Astrocyte of the hippocampus (primary cell): ENCODE measurements around the gene KRT34.
"Not testable (repeated sequence)": the region's sequence is repeated elsewhere in the genome, so short reads cannot be mapped to it uniquely, and the experiment has no call there.

Experiments
- DNase-seq: peaks from one replicate; pipeline ENCODE4 v3.0.0; 2011; ENCODE audit warnings: low read depth, low spot score

The KRT34 gene

DNA sequence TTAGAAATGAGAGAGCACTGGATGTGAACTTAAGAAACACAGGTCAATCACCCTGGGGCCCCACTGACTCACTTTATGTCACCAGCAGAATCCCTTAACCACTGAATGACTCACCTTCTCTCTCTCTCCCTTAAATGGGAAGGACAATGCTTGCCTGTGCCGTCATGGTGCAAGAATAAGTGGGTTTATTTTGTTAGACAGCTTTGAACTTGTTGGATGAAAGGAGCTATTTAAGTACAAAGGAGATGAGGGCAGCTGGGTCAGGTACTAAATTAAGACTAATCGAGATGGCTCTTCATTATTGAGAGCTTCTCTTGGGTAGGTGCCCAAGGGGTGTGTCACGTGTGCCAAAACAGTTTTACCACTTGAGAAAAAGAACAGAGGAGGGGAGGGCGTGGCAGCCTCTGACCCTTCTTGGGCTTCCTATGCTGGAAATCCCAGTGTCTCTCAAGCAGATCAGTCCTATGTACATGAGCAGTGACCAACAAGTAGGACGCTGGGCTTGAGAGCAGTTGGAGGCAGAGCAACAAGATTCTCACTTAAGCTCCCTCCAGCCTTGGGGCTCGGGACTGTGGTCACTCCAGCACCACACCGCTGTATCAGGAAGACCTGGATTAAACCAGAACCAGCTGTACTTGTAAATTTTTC lies 22.0 kb upstream of the KRT34 start:
- peak; percentile 89 for DNase-seq

DNA sequence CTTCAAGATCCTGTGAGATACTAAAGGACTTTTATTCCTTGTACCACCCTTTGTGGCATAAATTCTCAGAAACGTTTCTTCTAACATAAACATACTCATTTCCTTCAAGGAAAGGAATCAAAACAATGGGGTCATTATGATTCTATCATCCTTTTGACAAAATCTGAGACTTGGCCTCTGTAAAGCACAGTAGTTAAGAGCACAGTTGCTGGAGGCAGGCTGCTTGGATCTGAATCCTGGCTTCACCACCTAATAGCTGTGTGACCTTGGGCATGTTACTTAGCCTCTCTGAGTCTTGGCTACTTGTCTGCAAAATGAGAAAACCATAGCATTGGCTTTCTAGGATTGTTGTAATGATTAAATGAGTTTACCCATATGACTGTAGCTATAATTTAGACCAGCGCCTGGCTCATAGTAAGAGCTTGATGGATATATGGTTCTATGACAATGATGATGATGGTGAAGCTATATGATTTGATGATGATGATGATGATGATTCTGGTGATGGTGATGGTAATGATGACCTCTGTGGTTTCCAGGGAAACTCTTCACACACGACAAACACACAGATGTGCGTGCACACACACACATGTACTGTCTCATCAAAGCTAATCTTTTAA lies 21.4 kb upstream of the KRT34 start:
- DNase-seq = no peak

DNA sequence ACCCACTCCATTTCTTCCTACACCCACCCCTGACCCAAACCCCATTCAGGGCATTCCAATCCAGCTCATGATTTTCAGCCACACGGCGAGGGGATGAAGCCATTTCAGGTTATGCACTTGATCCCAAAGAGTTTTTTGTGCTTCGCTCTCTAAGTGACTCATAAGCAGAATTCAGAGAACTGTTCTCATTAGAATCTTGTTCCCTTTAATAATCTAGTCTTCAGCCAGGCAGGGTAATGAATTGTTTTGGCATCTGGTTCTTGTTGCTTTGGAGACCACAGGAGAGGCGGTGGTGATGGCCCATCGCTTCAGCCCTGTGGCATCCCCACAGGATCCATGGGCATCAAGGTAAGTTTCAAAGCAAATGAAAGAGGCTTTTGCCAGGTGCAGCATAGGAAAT lies 20.1 kb upstream of the KRT34 start:
- peak; percentile 65 for DNase-seq

DNA sequence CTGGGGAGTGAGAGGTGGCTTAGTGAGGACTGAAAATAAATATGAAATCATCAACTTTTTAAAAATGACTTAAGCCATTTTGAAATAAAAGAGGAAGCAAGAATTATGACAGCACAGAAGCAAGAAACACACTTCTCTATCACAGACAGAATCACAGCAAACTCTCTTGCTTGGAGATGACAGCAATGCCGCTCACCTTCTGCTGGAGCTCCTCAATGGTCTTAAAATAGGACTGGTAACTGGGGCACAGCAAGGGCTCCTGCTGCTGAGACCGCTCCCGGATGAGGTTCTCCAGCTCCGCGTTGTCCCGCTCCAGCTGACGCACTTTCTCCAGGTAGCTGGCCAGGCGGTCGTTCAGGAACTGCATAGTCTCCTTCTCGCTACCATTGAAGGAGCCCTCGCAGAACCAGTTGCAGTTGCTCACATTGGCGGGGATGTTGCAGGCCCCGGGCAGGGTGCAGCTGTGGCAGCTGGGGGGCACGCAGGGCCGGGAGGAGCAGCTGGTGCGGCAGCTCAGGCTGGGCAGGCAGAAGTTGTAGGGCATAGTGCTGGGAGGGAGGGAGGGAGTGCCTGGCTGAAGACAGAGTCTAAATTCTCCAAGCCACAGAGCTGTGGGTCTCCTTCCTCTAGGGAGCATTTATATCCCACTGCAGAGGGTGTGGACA lies 15.0 kb upstream of the KRT34 start, which contains the start of gene KRT31:
TSS of gene KRT31 (minus strand) at position 613 of the 665 bp plus-strand sequence. CDS start at position 544, 69 bp downstream.
- no peak for DNase-seq

DNA sequence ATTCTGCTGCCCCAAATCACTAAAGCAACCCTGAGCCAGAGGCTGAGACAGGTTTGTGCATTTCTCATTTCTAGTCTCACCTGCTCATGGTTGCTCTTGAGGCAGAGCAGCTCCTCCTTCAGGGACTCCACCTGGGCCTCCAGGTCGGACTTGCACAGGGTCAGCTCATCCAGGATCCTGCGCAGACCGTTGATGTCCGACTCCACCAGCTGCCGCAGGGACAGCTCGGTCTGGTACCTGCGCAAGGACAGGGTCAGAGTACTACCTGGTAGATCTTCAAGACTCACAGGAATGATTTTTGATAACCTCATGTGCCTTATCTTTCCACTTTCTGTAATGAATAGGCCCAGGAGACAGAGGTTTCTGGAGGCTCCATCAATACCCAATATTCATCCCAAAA lies 14.2 kb upstream of the KRT34 start:
- DNase-seq = no peak

DNA sequence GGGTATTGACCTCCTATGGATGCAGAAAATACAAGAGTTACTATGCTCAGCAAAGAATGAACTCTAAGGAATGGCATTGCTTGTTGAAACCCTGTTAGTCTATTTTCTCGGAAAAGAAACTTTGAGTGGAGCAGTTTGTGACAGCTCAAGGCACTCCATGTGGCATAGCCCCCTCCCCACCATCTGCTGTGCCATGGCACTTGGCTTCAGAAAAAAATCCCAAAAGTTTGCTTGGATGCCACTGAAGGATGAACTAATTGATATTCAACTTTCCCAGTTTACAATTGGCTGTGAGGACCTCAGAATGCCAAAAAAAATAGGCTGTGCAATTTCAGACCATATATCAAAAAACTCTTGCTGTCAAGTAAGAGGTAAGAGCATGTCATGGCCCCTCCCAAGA lies 13.5 kb upstream of the KRT34 start:
- DNase-seq = no peak

DNA sequence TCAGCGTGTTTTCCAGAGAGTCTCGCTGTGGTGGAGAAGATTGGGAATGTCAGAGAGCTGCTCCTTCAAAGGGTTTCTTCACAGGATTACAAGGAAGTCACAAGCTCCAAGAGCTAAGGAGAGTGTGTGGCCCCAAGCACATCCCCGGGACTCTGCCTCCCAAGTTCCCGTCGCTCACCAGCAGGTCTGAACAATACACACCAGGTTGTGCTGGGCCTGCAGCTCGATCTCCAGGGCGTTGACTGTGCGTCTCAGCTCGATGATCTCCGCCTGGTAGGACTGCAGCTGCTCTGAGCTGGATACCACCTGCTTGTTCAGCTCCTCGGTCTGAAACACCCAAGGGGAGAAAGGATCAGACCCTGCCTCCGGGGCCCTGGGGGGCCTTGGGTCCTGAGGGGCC lies 12.9 kb upstream of the KRT34 start:
- DNase-seq = not testable (repeated sequence)

DNA sequence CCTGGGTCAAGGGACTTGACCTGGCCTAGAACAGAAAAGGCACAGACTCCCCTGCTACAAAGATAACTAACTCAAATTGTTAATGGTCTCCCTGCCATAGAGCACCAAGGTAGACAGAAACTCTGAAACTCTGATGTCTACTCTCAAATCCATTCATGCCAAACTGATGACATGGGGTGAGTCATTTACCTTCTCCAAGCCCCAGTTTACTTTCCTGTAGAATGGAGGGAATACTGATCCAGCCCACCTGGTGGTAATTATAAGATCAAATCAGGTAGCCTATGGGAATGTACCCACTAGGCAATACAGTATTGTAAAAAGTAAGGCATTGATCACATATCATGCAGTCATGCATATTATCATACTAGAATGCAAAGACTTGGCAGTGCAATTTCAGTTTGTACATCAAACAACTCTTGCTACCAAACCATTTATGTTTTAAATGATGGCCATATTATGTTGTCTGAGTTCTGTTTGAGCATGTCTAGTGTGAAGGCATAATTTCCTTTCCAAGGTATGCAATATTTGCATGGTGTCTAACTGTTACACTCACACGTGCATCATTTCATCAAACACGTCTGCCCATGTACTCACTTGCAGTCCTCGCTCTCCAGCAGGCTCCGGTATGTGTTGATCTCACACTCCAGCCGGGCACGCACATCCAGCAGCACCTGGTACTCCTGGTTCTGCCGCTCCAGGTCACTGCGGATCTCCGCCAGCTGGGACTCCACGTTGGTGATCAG lies 12.3 kb upstream of the KRT34 start:
- DNase-seq = no peak

DNA sequence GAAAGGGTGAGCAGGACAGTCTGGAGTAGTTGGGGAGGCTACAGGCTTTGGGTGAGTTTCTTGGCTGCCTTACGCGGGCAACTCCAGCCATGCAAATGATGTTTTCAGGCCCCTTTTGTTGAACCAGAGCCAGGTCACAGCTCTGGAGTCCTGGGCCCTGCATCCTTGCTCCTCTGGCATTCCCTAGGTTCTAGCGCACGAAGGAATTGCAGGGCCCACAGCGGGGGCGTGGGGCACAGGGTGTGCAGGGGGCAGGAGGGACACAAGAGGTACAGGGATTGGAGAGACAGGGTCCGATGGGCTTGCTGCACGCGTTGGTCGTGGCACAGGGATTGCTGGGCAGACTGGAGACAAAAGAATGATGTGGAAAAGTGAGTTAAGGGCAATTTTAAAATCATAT lies 11.7 kb upstream of the KRT34 start:
- no peak for DNase-seq

DNA sequence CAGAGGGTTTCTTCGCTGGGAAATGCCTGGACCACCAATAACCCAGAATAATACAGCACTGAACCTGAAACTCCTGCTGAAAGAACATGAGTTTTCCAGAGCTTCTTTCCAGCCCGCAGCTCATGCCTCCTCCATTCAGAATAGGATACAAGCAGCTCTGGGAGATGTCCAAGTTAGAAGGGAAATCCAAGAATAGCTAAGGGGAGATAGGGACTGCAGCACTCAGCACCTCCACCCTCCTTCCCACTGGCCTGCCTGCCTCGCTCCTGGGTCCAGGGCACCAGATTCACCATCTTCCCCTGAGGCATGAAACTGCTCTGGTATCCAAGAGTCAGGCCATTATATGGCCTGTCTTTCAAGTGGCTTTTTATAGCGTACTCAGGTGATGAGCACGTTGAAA lies 11.2 kb upstream of the KRT34 start:
- no peak for DNase-seq

DNA sequence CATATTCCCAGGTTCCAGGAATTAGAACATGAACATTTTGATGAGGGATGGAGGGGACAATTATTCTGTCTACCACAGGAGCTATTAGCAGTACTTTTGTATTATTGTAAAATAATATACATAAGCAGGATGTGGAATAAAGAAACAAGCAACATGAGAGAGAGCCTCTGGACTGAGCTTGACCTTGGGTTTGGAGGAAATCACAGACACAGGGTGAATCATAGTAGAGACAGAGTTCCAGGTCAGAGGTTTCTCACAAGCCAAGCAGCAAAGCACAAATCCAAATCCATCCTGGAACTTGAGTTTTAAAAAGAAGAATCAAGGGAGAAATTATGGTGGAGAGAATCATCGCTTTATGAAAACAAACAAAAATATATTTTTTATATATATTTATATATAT lies 10.2 kb upstream of the KRT34 start:
- no peak for DNase-seq

DNA sequence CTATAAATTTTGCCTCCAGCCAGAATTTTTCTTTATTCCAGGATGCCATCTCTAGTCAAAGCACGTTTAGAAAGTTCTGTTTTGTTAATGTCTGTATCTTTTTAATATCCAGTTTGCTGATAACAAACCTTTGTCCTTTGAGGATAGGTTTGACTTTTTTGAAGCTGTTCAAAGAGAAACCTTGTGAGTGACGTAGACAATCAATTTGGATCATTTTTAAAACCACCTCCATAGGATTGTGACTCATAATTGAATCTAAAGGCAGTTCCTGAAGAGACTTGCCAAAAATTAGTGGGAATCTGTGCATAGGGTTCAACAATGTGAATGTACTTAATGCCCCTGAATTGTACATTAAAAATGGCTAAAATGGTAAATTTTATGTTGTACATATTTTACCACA lies 9.4 kb upstream of the KRT34 start:
- DNase-seq = no peak

DNA sequence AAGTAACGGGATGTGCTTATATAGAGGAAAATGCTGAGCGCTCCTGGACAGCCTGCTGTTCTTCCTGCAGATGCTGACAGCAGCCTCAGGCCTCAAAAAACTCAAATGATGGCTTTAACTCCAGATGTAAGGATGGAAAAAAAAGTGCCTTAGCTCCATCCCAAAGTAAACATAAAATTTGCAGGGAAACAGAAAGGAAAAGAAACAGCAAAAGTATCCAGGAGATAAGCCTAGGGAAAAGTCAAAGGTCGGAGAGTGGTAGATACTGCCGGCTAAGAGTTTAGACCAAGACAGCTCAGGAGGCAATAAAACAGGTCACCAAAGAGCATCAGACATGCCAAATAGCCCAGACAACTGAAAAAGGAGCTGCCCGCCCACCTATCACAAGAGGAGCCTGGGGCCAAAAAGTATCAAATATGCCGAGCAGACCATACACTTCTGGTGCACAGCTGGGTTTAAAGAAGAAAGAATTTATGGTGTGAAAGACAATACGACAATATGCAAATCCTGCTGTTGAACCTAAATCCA lies 8.4 kb upstream of the KRT34 start:
- DNase-seq = no peak

DNA sequence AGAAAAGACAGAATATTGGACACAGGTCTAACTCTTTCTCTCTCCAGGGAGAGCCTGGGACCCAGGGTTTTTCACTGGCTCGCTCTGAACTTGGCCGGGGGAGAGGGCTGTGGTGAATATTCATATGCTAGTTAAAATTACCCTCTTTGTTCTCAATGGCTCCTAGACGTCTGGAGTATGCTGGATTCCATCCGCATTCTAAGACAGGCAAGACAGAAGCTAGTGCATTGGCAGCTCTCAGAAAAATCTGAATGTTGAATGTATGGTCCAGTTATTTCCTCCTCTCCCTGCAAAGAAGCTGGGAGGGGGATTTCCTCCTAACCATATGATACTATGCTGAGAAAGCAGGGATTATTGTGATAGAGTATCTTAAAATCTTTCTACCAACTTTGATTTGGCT lies 5.6 kb upstream of the KRT34 start:
- peak; percentile 41 for DNase-seq

DNA sequence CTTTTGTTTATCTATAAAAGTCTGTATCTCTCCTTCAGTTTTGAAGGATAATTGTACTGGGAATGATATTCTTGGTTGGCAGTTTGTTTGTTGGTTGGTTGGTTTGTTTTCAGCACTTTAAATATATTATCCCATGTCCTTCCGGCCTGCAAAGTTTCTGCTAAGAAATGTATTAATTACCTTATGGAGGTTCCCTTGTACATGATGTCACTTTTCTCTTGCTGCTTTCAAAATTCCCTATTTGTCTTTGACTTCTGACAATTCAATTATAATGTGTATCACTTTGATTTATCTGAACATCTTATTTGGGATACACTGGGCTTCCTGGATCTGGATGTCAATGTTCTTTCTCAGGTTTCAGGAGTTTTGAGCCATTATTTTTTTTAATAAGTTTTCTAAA lies 4.1 kb upstream of the KRT34 start:
- no peak for DNase-seq

DNA sequence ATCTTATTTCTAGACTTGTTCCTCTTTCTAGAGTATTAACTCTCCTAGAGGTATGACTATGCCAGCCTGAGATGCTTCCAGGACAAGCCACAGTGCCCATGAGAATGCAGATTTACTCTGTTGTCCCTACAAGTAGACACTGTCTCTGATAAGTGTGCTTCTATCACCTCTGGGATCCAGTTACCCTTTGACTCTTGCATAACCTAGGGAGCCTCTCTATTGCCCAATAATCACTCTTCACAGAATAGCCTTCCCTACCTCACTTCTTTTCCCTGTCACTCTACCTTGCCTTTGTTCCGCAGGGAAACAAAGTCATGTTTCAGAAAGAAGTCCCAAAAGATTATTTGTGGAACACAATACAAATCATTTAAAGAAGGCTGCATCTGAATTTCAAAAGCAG lies 1.6 kb upstream of the KRT34 start:
- DNase-seq = no peak

DNA sequence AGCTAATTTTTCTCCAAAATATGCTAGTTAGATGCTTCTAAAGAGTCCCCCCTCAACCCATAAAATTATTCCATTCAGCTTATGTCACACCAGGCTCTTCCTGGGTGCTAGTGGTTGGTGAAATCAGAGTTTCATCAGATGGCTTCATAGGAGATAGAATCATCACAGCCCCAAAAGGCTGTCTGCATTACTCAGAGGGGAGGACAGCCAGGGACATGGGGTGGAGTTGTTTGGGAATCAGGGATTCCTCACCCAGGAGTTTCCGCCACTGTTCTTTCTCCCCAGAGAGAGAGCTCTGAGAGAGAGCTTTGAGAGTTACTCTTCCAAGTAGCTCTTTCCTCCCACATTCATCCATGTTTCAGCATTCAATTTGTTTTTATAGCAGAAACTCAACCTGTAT lies 288 bp upstream of the KRT34 start:
- DNase-seq = no peak

DNA sequence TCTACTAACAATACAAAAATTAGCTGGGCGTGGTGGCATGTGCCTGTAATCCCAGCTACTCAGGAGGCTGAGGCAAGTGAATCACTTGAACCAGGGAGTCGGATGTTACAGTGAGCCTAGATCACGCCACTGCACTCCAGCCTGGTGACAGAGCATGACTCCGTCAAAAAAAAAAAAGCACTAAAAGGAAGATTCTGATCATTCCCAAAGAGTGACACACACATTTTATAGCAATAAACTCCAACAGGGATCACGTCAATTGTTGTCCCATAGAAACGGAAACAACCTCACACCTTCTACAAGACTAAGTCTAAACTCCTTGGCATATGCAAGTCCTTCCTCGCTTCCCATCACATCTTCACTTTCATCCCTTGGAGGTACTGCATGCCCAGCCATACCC lies 2.0 kb downstream of the KRT34 start:
- DNase-seq = peak; percentile 48

DNA sequence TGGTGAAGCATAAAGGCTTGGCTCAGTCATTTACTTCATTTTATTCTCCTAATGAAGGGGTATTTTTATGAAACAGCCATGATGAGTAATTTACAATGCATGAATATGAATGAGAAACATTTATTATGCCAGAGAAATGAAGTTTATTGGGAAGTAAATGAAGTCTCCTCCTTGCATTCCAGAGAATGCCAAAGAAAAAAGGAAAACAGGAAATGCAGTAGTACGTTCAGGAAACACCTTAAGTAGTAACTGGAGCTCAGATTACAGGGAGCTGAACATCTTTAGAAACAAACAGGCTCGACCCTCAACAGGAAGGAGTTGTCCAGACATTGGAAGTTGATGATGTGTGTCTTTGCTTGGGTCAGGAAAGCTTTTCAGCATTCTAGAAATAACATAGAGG lies 4.6 kb downstream of the KRT34 start:
- no peak for DNase-seq

DNA sequence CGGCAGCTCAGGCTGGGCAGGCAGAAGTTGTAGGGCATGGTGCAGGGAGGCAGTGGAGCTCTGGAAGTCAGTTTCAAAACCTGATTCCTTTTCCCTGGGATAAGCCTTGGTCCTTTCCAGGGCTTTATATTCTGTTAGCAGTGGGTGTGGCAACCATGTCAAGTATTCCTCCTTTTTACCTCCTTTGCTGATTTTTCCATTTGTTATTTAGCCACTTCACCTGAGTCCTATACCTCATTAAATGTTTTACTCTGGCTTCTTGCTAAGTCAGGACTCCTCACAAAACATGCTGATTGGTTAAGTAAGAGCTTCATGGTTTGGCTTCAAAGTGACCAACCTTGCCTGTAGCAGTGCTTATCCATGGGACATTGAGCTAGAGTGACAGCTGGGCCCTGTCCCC lies 12.4 kb downstream of the KRT34 start, which contains the start of gene KRT33B:
TSS of gene KRT33B (minus strand) at position 101 of the 400 bp plus-strand sequence. CDS start at position 38, 63 bp downstream.
- DNase-seq = no peak

DNA sequence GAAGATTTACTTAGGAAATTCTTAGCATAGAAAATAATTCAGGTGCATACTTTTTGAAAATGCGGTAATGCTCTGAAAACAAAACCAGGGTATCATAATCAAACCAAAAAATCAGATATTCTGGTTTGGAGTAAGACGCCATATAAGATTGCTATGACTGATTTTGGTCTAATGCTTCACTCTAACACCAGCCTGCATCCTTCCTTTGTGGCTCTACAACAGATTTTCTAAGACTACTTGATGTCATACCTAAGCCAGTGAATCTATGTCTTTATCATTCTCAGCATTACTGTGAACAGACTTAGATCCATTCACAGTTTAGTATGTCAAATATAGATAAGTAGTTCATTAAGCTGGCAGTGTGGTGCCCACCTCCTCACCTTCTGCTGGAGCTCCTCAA lies 13.1 kb downstream of the KRT34 start:
- DNase-seq = no peak

DNA sequence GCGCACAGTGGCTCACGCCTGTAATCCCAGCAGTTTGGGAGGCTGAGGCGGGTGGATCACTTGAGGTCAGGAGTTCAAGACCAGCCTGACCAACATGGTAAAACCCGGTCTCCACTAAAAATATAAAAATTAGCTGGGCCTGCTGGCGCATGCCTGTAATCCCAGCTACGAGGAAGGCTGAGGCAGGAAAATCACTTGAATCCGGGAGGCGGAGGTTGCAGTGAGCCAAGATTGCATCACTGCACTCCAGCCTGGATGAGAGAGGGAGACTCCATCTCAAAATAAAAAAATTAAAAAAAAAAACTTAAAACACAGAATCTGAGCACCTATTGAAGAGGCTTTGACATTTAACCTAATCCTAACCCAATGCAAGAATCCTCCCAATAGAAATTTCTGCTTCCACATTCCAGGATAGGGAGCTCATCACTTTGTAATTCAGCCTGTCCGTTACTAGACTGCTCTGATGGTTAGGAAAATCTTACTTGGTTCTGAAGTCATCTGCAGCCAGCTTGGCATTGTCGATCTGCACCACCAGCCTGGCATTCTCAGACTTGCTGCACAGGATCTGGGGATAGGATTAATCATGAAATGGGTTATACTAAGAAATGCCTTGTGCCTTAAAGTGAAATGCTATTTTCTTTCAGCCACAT lies 14.6 kb downstream of the KRT34 start:
- peak; percentile 61 for DNase-seq
